Activated B cell treated with CpG ODN at 0.5 μM for 24 hours (primary cell): ENCODE measurements around the gene RRBP1. TPM values are rescaled to one million over a fixed set of nuclear protein-coding genes. Genes with fewer than 3 reads are reported as not detected.

ENCODE experiments used
- ATAC-seq: fragments of 200-7000 bp; cut with Tn5 transposase; one replicate; pipeline ENCODE4 v1.10.0; 2021; ENCODE audit warnings: low read depth, mild to moderate bottlenecking, moderate library complexity
- CTCF ChIA-PET: fragments of 350-600 bp; sonication (Branson Sonifier 250); formaldehyde crosslinking; loops from one replicate; lab custom pipeline; 2021; ENCODE audit warnings: antibody characterized with exemption; lab: Charles Lee
- POLR2A ChIA-PET: fragments of 350-600 bp; sonication (Branson Sonifier 250); formaldehyde crosslinking; loops from one replicate; lab custom pipeline; 2021; ENCODE audit warnings: antibody characterized with exemption; lab: Charles Lee
- DNase-seq: peaks from one replicate; pipeline ENCODE4 v3.0.0; 2022
- H3K27ac Mint-ChIP-seq: one replicate; pipeline ENCODE4 v1.8.0; 2020; ENCODE audit warnings: mixed read lengths
- H3K27me3 Mint-ChIP-seq: one replicate; pipeline ENCODE4 v1.8.0; 2021; ENCODE audit warnings: mixed read lengths
- H3K36me3 Mint-ChIP-seq: one replicate; pipeline ENCODE4 v1.8.0; 2021; ENCODE audit warnings: low read depth, mixed read lengths
- H3K4me1 Mint-ChIP-seq: one replicate; pipeline ENCODE4 v1.8.0; 2021; ENCODE audit warnings: mixed read lengths
- H3K4me3 Mint-ChIP-seq: one replicate; pipeline ENCODE4 v1.8.0; 2020; ENCODE audit warnings: mild to moderate bottlenecking, mixed read lengths
- H3K9me3 Mint-ChIP-seq: one replicate; pipeline ENCODE4 v1.8.0; 2020; ENCODE audit warnings: mixed read lengths
- intact Hi-C: fragments of 100-400 bp; cut with micrococcal nuclease; formaldehyde crosslinking; loops from one replicate; pipeline ENCODE4 v1.15.1; 2024
- total RNA-seq: library from RNA; stranded (reverse); gene quantifications from 2 replicates; pipeline ENCODE4 v1.2.3, GENCODE V29; 2022
- TF ChIP-seq, protein P1 (sequence below): fragments of 200-600 bp; IDR thresholded peaks from one replicate; pipeline ENCODE4 v1.8.0; 2022; ENCODE audit warnings: antibody characterized with exemption, mild to moderate bottlenecking

RRBP1 gene
- total RNA-seq, 1 donor from 2014 or later, result 22.0 TPM

DNA sequence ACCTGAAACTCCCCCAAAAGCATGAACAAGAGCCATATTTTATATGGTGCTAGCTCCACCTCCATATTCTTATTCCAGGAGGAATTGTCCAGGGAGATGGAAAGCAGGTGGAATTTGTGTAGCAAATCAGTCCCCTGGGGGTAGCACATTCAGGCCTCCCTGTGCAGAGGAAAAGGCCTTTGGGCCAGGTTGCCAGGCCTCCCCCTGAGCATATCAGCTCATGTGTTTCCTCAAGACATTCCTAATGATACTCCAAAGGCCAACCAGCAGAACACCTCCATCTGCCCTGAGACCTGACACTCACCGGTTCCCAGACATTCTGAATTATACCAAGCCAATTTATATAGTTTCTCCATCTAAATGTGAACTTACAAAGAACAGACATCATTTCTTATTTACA, 15.1 kb upstream of the RRBP1 start:
- intact Hi-C loops, result no loop called here
- no peak overlapping the region for H3K4me3 Mint-ChIP-seq
- ATAC-seq, result no peak
- H3K9me3 Mint-ChIP-seq, result peaks cover 4% of the 10 kb centered on the region
- H3K27me3 Mint-ChIP-seq, result peaks cover 9% of the 10 kb centered on the region
- H3K4me1 Mint-ChIP-seq, result no peaks in the 10 kb centered on the region
- POLR2A ChIA-PET, result no interaction called here
- TF ChIP-seq, protein P1, sequence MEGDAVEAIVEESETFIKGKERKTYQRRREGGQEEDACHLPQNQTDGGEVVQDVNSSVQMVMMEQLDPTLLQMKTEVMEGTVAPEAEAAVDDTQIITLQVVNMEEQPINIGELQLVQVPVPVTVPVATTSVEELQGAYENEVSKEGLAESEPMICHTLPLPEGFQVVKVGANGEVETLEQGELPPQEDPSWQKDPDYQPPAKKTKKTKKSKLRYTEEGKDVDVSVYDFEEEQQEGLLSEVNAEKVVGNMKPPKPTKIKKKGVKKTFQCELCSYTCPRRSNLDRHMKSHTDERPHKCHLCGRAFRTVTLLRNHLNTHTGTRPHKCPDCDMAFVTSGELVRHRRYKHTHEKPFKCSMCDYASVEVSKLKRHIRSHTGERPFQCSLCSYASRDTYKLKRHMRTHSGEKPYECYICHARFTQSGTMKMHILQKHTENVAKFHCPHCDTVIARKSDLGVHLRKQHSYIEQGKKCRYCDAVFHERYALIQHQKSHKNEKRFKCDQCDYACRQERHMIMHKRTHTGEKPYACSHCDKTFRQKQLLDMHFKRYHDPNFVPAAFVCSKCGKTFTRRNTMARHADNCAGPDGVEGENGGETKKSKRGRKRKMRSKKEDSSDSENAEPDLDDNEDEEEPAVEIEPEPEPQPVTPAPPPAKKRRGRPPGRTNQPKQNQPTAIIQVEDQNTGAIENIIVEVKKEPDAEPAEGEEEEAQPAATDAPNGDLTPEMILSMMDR, result no peak
- H3K36me3 Mint-ChIP-seq, result no peaks in the 10 kb centered on the region
- H3K27ac Mint-ChIP-seq, result no peak overlapping the region
- CTCF ChIA-PET, result no interaction called here
- no peak for DNase-seq

DNA sequence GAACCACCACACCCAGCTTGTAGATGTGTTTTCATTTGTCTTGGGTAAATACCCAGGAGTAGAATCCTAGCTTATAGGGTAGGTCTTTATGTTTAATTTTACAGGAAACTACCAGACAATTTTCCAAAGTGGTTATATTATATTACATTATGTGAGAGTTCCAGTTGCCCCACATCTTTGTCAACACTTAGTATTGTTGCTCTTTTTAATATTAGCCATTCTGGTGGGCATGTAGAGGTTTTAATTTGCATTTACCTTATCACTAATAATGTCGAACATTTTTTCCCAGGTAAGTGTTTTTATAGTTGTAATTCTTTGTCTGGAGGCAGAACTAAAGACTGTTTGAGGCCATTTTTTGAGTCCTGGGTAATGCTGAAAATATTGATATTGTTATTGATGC, 14.2 kb upstream of the RRBP1 start:
- CTCF ChIA-PET, result no interaction called here
- intact Hi-C loops, result no loop called here

DNA sequence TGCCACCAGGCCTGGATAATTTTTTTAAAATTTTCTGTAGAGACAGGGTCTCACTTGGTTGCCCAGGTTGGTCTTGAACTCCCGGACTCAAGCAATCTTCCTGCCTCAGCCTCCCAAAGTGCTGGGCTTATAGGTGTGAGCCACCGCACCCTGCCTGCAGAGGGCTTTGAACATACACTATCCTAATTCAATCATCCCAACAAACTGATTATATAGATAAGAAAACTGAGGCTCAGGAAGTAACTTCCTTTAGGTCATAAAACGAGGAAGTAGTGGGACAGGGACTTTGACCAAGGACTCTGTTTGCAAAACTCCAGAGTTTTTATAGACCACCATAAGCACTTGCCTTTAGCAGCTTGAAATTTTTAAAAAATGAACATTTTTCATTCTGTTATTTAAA, 12.7 kb upstream of the RRBP1 start:
- TF ChIP-seq, protein P1, result no peak
- no peaks in the 10 kb centered on the region for H3K36me3 Mint-ChIP-seq
- ATAC-seq (no peak), DNase-seq (no peak)
- POLR2A ChIA-PET, result interaction anchor here (0.7 kb wide), 1 partner anchor 205 kb away, joined by 9 read pairs; no protein-coding TSS in a partner anchor
- CTCF ChIA-PET, result no interaction called here
- no peaks in the 10 kb centered on the region for H3K4me1 Mint-ChIP-seq
- H3K9me3 Mint-ChIP-seq, result peaks cover 12% of the 10 kb centered on the region
- intact Hi-C loops, result no loop called here
- peaks cover 24% of the 10 kb centered on the region for H3K27me3 Mint-ChIP-seq
- no peak overlapping the region for H3K4me3 Mint-ChIP-seq
- H3K27ac Mint-ChIP-seq, result no peak overlapping the region

More for the DNA sequence above, 14.2 kb upstream of the RRBP1 start:
- Mint-ChIP-seq H3K27me3 (peaks cover 16% of the 10 kb centered on the region), H3K36me3 (no peaks in the 10 kb centered on the region), H3K27ac (no peak overlapping the region), H3K4me3 (no peak overlapping the region), H3K9me3 (peaks cover 4% of the 10 kb centered on the region), H3K4me1 (no peaks in the 10 kb centered on the region)
- DNase-seq (no peak), ATAC-seq (no peak)
- POLR2A ChIA-PET, result no interaction called here
- TF ChIP-seq, protein P1, result no peak

DNA sequence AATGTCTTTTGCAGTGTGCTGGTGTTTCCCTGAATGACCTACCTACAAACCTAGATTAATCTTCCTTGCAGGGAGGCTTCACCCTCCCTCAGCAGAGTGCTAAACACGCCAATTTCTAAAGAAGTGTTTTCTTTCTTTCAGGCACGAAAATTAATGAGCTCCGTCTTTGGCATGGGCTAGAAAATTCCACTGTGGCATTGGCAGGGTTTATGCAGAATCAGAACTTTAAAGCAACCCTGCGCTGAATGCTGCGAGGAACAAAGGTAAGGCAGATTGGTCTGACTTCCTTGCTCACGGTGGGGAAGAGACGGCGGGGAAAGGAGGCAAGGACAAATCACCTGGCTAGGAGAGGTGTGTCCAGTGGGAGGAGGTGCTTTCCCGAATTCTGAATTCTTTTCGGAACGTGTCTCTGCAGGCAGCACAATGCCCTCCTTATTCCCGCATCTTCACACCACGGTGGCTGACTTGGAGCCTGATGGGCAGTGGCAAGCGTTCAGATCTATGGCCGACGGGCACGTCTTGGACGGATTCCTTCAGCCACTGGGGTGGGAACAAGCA, 11.5 kb upstream of the RRBP1 start:
- Mint-ChIP-seq H3K36me3 (no peaks in the 10 kb centered on the region), H3K9me3 (peaks cover 12% of the 10 kb centered on the region), H3K4me3 (no peak overlapping the region), H3K27me3 (peaks cover 26% of the 10 kb centered on the region), H3K27ac (no peak overlapping the region), H3K4me1 (no peaks in the 10 kb centered on the region)
- ATAC-seq (no peak), DNase-seq (no peak)
- intact Hi-C loops, result no loop called here
- ChIA-PET POLR2A (no interaction called here), CTCF (interaction anchor here (1.6 kb wide), 1 partner anchor 11 kb away, joined by 4 read pairs; the partner anchor contains the start of gene RRBP1)
- TF ChIP-seq, protein P1, result no peak

DNA sequence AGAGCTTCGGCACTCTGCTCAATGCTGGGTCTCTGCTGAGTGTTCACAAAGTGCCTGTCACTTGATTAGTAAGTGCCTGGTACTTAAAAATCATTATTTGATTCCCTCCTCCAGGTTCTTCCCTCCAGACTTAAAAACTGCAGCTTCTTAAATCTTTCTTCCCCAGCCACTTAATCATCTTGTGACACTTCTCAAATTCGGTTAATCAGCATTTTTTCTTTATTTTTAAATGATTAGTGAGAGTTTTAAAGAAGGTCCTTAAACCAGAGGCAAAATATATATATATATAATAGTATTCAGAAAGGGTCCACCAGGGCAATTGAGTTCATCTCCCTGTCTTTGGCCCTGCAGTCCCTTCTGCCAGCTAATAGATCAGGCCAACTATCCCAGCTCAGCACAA, 9.7 kb upstream of the RRBP1 start:
- no peaks in the 10 kb centered on the region for H3K4me1 Mint-ChIP-seq
- ChIA-PET POLR2A (no interaction called here), CTCF (interaction anchor here (1.1 kb wide), 1 partner anchor 9 kb away, joined by 7 read pairs; the partner anchor contains the start of gene RRBP1)
- intact Hi-C loops, result no loop called here
- peaks cover 15% of the 10 kb centered on the region for H3K9me3 Mint-ChIP-seq
- TF ChIP-seq, protein P1, result no peak
- no peak overlapping the region for H3K4me3 Mint-ChIP-seq
- H3K27ac Mint-ChIP-seq, result no peak overlapping the region
- ATAC-seq, result no peak
- H3K36me3 Mint-ChIP-seq, result no peaks in the 10 kb centered on the region
- DNase-seq, result no peak
- peaks cover 40% of the 10 kb centered on the region for H3K27me3 Mint-ChIP-seq
